GM12878 (cell line): ENCODE data around the gene KTI12. TPM values are rescaled to one million over a fixed set of nuclear protein-coding genes. Genes with fewer than 3 reads are reported as not detected.

ENCODE experiments used
- BCL11A ChIP-seq: IDR thresholded peaks from 2 replicates; pipeline ENCODE4 v1.6.1; 2011; ENCODE audit warnings: low read depth, low read length
- E2F8 ChIP-seq: fragments of 450-650 bp; IDR thresholded peaks from 2 replicates; pipeline ENCODE4 v1.6.1; 2018; ENCODE audit warnings: mild to moderate bottlenecking, low read depth, moderate library complexity; ENCODE audit not compliant: partially characterized antibody
- EED ChIP-seq: sonication (generic); IDR thresholded peaks from 2 replicates; pipeline ENCODE4 v1.6.1; 2016; ENCODE audit warnings: antibody characterized with exemption, low read depth
- ESRRA ChIP-seq: IDR thresholded peaks from 2 replicates; pipeline ENCODE4 v1.6.1; 2012; ENCODE audit warnings: mild to moderate bottlenecking, low read length, improper control_type of control experiment
- IKZF2 ChIP-seq, 2 experiments: fragments of 450-650 bp; IDR thresholded peaks; 2 replicates each; pipeline ENCODE4 v1.6.1; 2017; ENCODE audit warnings: mild to moderate bottlenecking in 2 of 2, moderate library complexity in 2 of 2
- LARP7 ChIP-seq: fragments of 450-650 bp; IDR thresholded peaks from 2 replicates; pipeline ENCODE4 v1.6.1; 2017; ENCODE audit warnings: mild to moderate bottlenecking
- MEF2B ChIP-seq: fragments of 450-650 bp; IDR thresholded peaks from 2 replicates; pipeline ENCODE4 v1.6.1; 2018; ENCODE audit warnings: mild to moderate bottlenecking, moderate library complexity; ENCODE audit not compliant: partially characterized antibody, poor library complexity, severe bottlenecking
- MYB ChIP-seq: fragments of 150-350 bp; IDR thresholded peaks from 2 replicates; pipeline ENCODE4 v1.6.1; 2014; ENCODE audit warnings: mild to moderate bottlenecking, low read depth, low read length, borderline replicate concordance
- MYC ChIP-seq: IDR thresholded peaks from 2 replicates; pipeline ENCODE4 v1.6.1; 2011; ENCODE audit warnings: mild to moderate bottlenecking, low read length, moderate library complexity, inconsistent platforms; ENCODE audit not compliant: insufficient read depth, insufficient replicate concordance, insufficient read length, severe bottlenecking
- NBN ChIP-seq: fragments of 450-650 bp; IDR thresholded peaks from 2 replicates; pipeline ENCODE4 v1.6.1; 2016
- NKRF ChIP-seq: fragments of 450-650 bp; conservative IDR thresholded peaks from 2 replicates; pipeline ENCODE4 v1.6.1; 2017; ENCODE audit warnings: mild to moderate bottlenecking, moderate library complexity
- NR2C1 ChIP-seq: fragments of 450-650 bp; IDR thresholded peaks from 2 replicates; pipeline ENCODE4 v1.6.1; 2017; ENCODE audit warnings: antibody characterized with exemption, mild to moderate bottlenecking, moderate library complexity
- PAX5 ChIP-seq: IDR thresholded peaks from 2 replicates; pipeline ENCODE4 v1.6.1; 2011; ENCODE audit warnings: low read depth, low read length, borderline replicate concordance
- POU2F2 ChIP-seq: IDR thresholded peaks from 3 replicates; pipeline ENCODE4 v1.6.1; 2011; ENCODE audit warnings: low read depth, mild to moderate bottlenecking, low read length, borderline replicate concordance
- RFX5 ChIP-seq: IDR thresholded peaks from 2 replicates; pipeline ENCODE4 v1.6.1; 2011; ENCODE audit warnings: low read depth, low read length, improper control_type of control experiment
- RUNX3 ChIP-seq: IDR thresholded peaks from 2 replicates; pipeline ENCODE4 v1.6.1; 2012; ENCODE audit warnings: low read length, inconsistent platforms
- SMARCA5 ChIP-seq: fragments of 450-650 bp; IDR thresholded peaks from 2 replicates; pipeline ENCODE4 v1.6.1; 2017; ENCODE audit warnings: mild to moderate bottlenecking
- SPI1 ChIP-seq: IDR thresholded peaks from 2 replicates; pipeline ENCODE4 v1.6.1; 2011; ENCODE audit warnings: low read depth, mild to moderate bottlenecking, low read length, moderate library complexity, borderline replicate concordance; ENCODE audit not compliant: insufficient read depth
- TBL1XR1 ChIP-seq: IDR thresholded peaks from 2 replicates; pipeline ENCODE4 v1.6.1; 2012; ENCODE audit warnings: low read depth, low read length, improper control_type of control experiment
- YBX1 ChIP-seq: fragments of 450-650 bp; IDR thresholded peaks from 2 replicates; pipeline ENCODE4 v1.6.1; 2016; ENCODE audit warnings: antibody characterized with exemption
- YY1 ChIP-seq: IDR thresholded peaks from 2 replicates; pipeline ENCODE4 v1.6.1; 2011; ENCODE audit warnings: low read depth, mild to moderate bottlenecking, low read length
- ZBTB40 ChIP-seq: fragments of 450-650 bp; IDR thresholded peaks from 2 replicates; pipeline ENCODE4 v1.6.1; 2016; ENCODE audit warnings: mild to moderate bottlenecking, moderate library complexity, borderline replicate concordance
- ZNF24 ChIP-seq: fragments of 450-650 bp; IDR thresholded peaks from 2 replicates; pipeline ENCODE4 v1.6.1; 2017; ENCODE audit warnings: antibody characterized with exemption, mild to moderate bottlenecking
- polyA plus RNA-seq, 11 experiments: library from polyadenylated mRNA; depleted of rRNA in 4 of 11; unstranded in 6 of 11; stranded (reverse) in 5 of 11; fragments of >200 nt; fragmentation: Nextera tagmentation in 4 of 11; fragmentation: Illumina TruSeq in 1 of 11; extraction: Ambion mirVana in 4 of 11; extraction: Trizol in 1 of 11; gene quantifications; 1 replicate in 1 of 11; 2 replicates in 10 of 11; pipeline versions ENCODE4 v1.2.1 to v1.2.3, GENCODE V29; 2011 to 2016; ENCODE audit warnings: inconsistent platforms in 2 of 11, missing spikeins in 2 of 11, low read depth in 1 of 11
- total RNA-seq, 4 experiments: library from RNA; depleted of rRNA in 3 of 4; stranded (reverse); fragments of >200 nt in 3 of 4; fragmentation: Illumina TruSeq in 1 of 4; extraction: Trizol in 1 of 4; gene quantifications; 2 replicates each; pipeline versions ENCODE4 v1.2.1 to v1.2.3, GENCODE V29; 2013 to 2021

Gene KTI12
- total and polyA plus RNA-seq, 10 of the 15 experiments (the other 5 are each of a cell fraction or from before 2014, with no cell fraction given): 2.7 to 32.4 (median 17.6) TPM

GRCh38 chr1:52002038-52002917 is 31.3 kb downstream of the KTI12 start (continued):
- no peak for TF ChIP-seq ZBTB40
- TF ChIP-seq PAX5: no peak
- TF ChIP-seq BCL11A: no peak
- no peak for TF ChIP-seq TBL1XR1
- no peak for TF ChIP-seq MEF2B
- TF ChIP-seq NBN: 0 out of 2 replicates have a peak, but pooled peaks have one; percentile 18
- TF ChIP-seq MYC: no peak
- no peak for TF ChIP-seq RUNX3
- peak; percentile 79 for TF ChIP-seq YY1
- TF ChIP-seq NKRF: no peak
- TF ChIP-seq ZNF24: no peak
- no peak for TF ChIP-seq E2F8
- TF ChIP-seq EED: no peak
- no peak for TF ChIP-seq RFX5
- TF ChIP-seq LARP7: no peak
- TF ChIP-seq YBX1: no peak
- TF ChIP-seq ESRRA: no peak
- no peak for TF ChIP-seq MYB
- no peak for TF ChIP-seq POU2F2
- no peak for TF ChIP-seq SPI1
- TF ChIP-seq IKZF2 (IDR thresholded peaks at IDR 0.05): no peak
- 0 out of 2 replicates have a peak, but pooled peaks have one; percentile 27 for TF ChIP-seq SMARCA5
- TF ChIP-seq NR2C1: no peak
